Measurements from ENCODE around the gene SYNGR1. TPM values are rescaled to one million over a fixed set of nuclear protein-coding genes. Genes with fewer than 3 reads are reported as not detected.
A peak's percentile ranks its signal among the peaks of the same experiment; 100 is the strongest.

SYNGR1 gene
- polyA plus RNA-seq, 2 donors, result 32.5 to 39.8 TPM

- H3K36me3 ChIP-seq (ENCODE audit: control insufficient read depth in 2 of 2, insufficient read depth in 2 of 2, low read length in 1 of 2), result no peaks in the 10 kb centered on the region
- no peak overlapping the region for H3K27ac ChIP-seq (ENCODE audit: low read depth in 2 of 2, low read length in 1 of 2)
- no peaks in the 10 kb centered on the region for H3K27me3 ChIP-seq (ENCODE audit: control insufficient read depth in 1 of 2, insufficient read depth in 2 of 2, low read length in 2 of 2)
- peaks cover 0 to 9% of the 10 kb centered on the region in 2 donors for H3K4me1 ChIP-seq (ENCODE audit: control insufficient read depth in 2 of 2, insufficient read depth in 2 of 2, low read length in 1 of 2)
- no peak overlapping the region for H3K4me3 ChIP-seq (ENCODE audit: low read depth in 1 of 2, low read length in 2 of 2)
- WGBS, 2 donors, result 79 to 81% methylated on average over 9 of the region's 9 CpGs
- no peaks in the 10 kb centered on the region for H3K9me3 ChIP-seq (ENCODE audit: control insufficient read depth in 2 of 2, insufficient read depth in 1 of 2, low read depth in 1 of 2, low read length in 1 of 2)
These were observed 42.7 kb downstream of the SYNGR1 start for GRCh38 chr22:39392341-39392948.

DNA sequence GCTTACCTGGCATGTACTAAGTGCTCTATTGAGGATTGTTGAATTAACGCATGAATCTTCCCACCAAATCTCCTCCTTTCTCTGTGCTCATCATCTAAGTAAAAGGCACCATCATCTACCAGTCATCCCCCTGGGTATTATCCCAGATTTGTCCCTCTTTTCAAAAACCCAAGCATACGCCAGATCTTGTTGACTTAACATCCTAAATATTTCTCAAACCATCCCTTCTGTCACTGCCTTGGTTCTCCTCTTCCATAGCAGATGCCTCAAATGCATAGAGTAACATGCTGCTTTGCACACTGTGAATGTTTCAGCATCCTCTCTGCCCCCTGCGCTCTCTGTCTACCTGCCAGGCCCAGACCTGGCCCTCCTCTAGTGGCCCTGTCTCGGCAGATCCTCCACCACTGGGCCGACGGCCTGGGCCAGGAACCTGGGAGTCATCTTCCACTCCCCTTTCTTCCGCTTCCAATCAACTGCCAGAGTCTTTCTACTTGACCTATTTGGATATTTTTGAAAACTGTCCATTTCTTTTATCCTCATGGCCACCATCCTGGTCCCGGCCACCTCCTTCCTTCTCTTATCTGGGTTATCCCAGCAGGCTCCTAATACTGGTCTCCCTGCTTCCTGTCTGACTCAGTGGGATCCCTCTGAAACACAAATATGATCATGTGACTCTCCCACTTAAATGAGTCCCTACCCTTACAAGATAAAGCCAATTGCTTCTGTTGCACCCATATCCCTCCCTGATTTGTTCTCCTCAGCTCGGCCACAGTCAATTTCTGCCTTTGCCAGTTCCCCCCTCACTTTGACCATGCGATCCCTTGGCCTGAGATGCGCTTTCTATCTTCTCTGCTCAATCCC is 46.4 kb downstream of the SYNGR1 start:
- Histone ChIP-seq H3K4me3 (ENCODE audit: low read depth in 1 of 2, low read length in 2 of 2) (no peak overlapping the region), H3K27ac (ENCODE audit: low read depth in 2 of 2, low read length in 1 of 2) (no peak overlapping the region), H3K4me1 (ENCODE audit: control insufficient read depth in 2 of 2, insufficient read depth in 2 of 2, low read length in 1 of 2) (peaks cover 4 to 5% of the 10 kb centered on the region in 2 donors), H3K36me3 (ENCODE audit: control insufficient read depth in 2 of 2, insufficient read depth in 2 of 2, low read length in 1 of 2) (no peaks in the 10 kb centered on the region), H3K27me3 (ENCODE audit: control insufficient read depth in 1 of 2, insufficient read depth in 2 of 2, low read length in 2 of 2) (no peaks in the 10 kb centered on the region), H3K9me3 (ENCODE audit: control insufficient read depth in 2 of 2, insufficient read depth in 1 of 2, low read depth in 1 of 2, low read length in 1 of 2) (no peaks in the 10 kb centered on the region)
- WGBS, 2 donors, result 86 to 88% methylated on average over 11 of the region's 11 CpGs

DNA sequence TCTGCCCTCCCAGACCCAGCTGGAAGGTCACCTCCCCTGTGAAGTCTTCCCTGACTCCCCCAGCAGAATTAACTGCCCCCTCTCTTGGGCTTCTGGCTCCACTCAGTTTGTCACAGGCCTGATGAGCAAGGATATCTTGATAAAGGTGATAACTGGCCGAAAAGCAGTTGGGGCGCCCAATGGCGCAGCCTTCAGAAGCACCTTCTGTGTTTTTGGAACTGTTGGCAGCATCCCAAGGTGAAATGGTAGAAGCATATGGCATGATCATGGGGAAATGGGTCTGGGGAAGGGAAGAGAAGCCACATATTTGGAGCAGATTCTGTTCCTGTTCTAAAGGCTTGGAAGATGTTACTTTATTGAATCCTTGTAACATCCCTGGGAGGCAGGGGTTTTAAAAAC is 47.0 kb downstream of the SYNGR1 start:
- Histone ChIP-seq H3K27ac (ENCODE audit: low read depth in 2 of 2, low read length in 1 of 2) (no peak overlapping the region), H3K4me1 (ENCODE audit: control insufficient read depth in 2 of 2, insufficient read depth in 2 of 2, low read length in 1 of 2) (peaks cover 4 to 5% of the 10 kb centered on the region in 2 donors), H3K9me3 (ENCODE audit: control insufficient read depth in 2 of 2, insufficient read depth in 1 of 2, low read depth in 1 of 2, low read length in 1 of 2) (no peaks in the 10 kb centered on the region), H3K36me3 (ENCODE audit: control insufficient read depth in 2 of 2, insufficient read depth in 2 of 2, low read length in 1 of 2) (no peaks in the 10 kb centered on the region), H3K4me3 (ENCODE audit: low read depth in 1 of 2, low read length in 2 of 2) (no peak overlapping the region), H3K27me3 (ENCODE audit: control insufficient read depth in 1 of 2, insufficient read depth in 2 of 2, low read length in 2 of 2) (no peaks in the 10 kb centered on the region)
- 93 to 95% methylated on average over 3 of the region's 3 CpGs for WGBS, 2 donors

- WGBS, 2 donors, result 74 to 85% methylated on average over 4 of the region's 4 CpGs
- H3K27ac ChIP-seq (ENCODE audit: low read depth in 2 of 2, low read length in 1 of 2), result no peak overlapping the region
These were observed 51.5 kb downstream of the SYNGR1 start for GRCh38 chr22:39401301-39401631.

DNA sequence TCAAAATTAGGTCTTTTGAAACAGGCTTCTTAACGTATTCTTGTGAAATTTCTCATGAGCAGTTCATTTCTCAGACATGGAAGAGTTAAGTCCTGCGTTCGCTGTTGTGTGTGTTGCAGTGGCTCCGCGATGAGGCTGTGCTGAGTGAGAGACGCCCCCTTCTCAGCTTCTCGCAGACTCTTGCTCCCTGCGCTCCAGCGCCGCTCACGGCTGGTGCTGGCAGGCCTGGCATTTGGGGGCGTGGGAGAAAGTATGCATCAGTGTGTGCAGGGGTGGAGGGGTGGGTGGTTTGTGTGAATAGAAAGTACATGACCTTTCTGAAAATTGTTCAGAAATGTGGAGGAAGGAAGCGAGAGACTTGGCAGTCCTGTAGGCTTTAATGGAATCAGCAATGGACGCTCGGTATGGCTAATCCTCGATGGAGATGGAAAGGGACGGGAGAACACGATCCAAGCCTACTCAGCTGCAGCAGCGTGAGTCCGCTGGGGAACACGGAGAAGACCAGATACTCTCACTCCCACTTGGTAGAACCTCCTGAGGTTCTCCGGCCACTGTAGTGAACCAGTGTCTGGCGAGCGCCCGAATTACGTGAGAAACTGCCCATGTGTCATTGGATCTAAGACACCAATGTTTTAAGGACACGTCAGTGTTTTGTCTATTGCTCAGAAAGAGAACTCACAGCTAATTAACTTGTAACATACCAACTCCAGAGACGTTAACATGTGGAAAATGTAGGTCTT is 55.7 kb downstream of the SYNGR1 start:
- H3K36me3 ChIP-seq (ENCODE audit: control insufficient read depth in 2 of 2, insufficient read depth in 2 of 2, low read length in 1 of 2), result no peaks in the 10 kb centered on the region
- no peak overlapping the region for H3K4me3 ChIP-seq (ENCODE audit: low read depth in 1 of 2, low read length in 2 of 2)
- no peaks in the 10 kb centered on the region for H3K27me3 ChIP-seq (ENCODE audit: control insufficient read depth in 1 of 2, insufficient read depth in 2 of 2, low read length in 2 of 2)
- no peaks in the 10 kb centered on the region for H3K9me3 ChIP-seq (ENCODE audit: control insufficient read depth in 2 of 2, insufficient read depth in 1 of 2, low read depth in 1 of 2, low read length in 1 of 2)
- 69 to 70% methylated on average over 28 of the region's 28 CpGs for WGBS, 2 donors
- H3K27ac ChIP-seq (ENCODE audit: low read depth in 2 of 2, low read length in 1 of 2), result no peak overlapping the region
- peaks cover under 1% of the 10 kb centered on the region in 2 donors for H3K4me1 ChIP-seq (ENCODE audit: control insufficient read depth in 2 of 2, insufficient read depth in 2 of 2, low read length in 1 of 2)

More at GRCh38 chr22:39401301-39401631, 51.5 kb downstream of the SYNGR1 start:
- peaks cover 4 to 5% of the 10 kb centered on the region in 2 donors for H3K4me1 ChIP-seq (ENCODE audit: control insufficient read depth in 2 of 2, insufficient read depth in 2 of 2, low read length in 1 of 2)
- H3K27me3 ChIP-seq (ENCODE audit: control insufficient read depth in 1 of 2, insufficient read depth in 2 of 2, low read length in 2 of 2), result no peaks in the 10 kb centered on the region
- no peaks in the 10 kb centered on the region for H3K36me3 ChIP-seq (ENCODE audit: control insufficient read depth in 2 of 2, insufficient read depth in 2 of 2, low read length in 1 of 2)
- H3K9me3 ChIP-seq (ENCODE audit: control insufficient read depth in 2 of 2, insufficient read depth in 1 of 2, low read depth in 1 of 2, low read length in 1 of 2), result no peaks in the 10 kb centered on the region
- H3K4me3 ChIP-seq (ENCODE audit: low read depth in 1 of 2, low read length in 2 of 2), result no peak overlapping the region

DNA sequence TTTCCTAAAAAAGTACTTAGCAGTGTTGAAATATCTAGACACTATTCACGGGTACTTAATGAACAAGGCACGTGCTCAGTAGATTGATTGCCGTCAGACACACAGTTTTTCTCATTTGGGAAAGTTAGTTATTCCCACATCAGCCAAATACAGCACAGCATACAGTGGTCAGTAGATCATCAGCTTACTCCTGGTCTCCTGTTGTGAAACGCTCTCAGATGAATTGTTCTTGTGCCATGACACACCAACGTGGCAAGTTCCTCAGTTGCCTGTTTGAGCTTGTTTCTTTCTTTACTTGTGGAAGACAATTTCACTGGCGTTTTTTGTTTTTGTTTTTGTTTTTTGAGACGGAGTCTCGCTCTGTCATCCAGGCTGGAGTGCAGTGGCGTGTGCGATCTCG is 58.4 kb downstream of the SYNGR1 start:
- Histone ChIP-seq H3K4me1 (ENCODE audit: control insufficient read depth in 2 of 2, insufficient read depth in 2 of 2, low read length in 1 of 2) (no peaks in the 10 kb centered on the region), H3K4me3 (ENCODE audit: low read depth in 1 of 2, low read length in 2 of 2) (no peak overlapping the region), H3K9me3 (ENCODE audit: control insufficient read depth in 2 of 2, insufficient read depth in 1 of 2, low read depth in 1 of 2, low read length in 1 of 2) (no peaks in the 10 kb centered on the region), H3K27ac (ENCODE audit: low read depth in 2 of 2, low read length in 1 of 2) (peak overlapping the region in 1 of 2 donors; percentile 42), H3K27me3 (ENCODE audit: control insufficient read depth in 1 of 2, insufficient read depth in 2 of 2, low read length in 2 of 2) (no peaks in the 10 kb centered on the region), H3K36me3 (ENCODE audit: control insufficient read depth in 2 of 2, insufficient read depth in 2 of 2, low read length in 1 of 2) (no peaks in the 10 kb centered on the region)
- WGBS, 2 donors, result 68 to 75% methylated on average over 11 of the region's 11 CpGs

DNA sequence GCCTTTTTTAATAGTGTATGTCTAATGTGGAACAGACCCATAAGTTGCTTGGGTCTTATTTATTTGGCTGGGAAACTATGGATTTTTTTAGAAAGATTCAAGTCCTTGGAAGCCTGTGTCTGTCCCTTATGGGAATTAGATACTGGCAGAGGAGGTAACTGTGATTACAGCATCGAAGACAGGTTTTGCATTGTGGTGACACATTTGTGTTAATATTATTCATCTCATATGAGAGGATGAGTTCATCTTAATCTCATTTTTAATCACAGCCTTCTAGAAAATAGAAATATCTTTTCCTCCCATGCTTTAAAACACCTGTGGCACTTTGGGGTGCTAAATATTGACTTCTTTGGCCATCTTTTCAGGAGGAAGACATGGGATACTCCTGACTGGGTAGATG is 59.0 kb downstream of the SYNGR1 start:
- no peaks in the 10 kb centered on the region for H3K4me1 ChIP-seq (ENCODE audit: control insufficient read depth in 2 of 2, insufficient read depth in 2 of 2, low read length in 1 of 2)
- no peak overlapping the region for H3K4me3 ChIP-seq (ENCODE audit: low read depth in 1 of 2, low read length in 2 of 2)
- no peak overlapping the region for H3K27ac ChIP-seq (ENCODE audit: low read depth in 2 of 2, low read length in 1 of 2)
- WGBS, 2 donors, result 58 to 65% methylated on average over 1 of the region's 1 CpG
- H3K27me3 ChIP-seq (ENCODE audit: control insufficient read depth in 1 of 2, insufficient read depth in 2 of 2, low read length in 2 of 2), result no peaks in the 10 kb centered on the region
- H3K36me3 ChIP-seq (ENCODE audit: control insufficient read depth in 2 of 2, insufficient read depth in 2 of 2, low read length in 1 of 2), result no peaks in the 10 kb centered on the region
- no peaks in the 10 kb centered on the region for H3K9me3 ChIP-seq (ENCODE audit: control insufficient read depth in 2 of 2, insufficient read depth in 1 of 2, low read depth in 1 of 2, low read length in 1 of 2)

DNA sequence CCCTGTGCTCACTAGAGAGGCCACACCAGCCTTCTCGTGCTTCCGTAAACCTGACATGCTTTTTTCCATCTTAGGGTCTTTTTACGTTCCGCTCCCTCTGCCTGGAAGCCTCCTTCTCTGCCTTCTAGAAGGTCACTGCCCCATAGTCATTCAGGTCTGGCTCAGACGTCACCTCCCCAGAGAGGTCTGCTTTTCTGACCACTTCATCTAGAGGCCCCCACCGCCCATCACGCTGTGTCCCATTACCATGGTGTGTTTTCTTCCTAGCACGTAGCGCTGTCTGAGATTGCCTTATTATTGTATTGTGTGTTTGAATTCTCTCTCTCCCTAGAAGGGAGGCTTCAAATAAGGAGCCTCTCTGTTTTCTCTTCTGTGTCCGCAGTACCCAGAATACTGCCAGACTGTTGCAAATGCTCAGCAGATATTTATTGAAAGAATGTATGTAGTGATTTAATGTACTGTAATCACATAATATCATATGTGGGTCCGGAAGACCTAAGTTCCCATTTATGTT is 59.8 kb downstream of the SYNGR1 start:
- 94 to 96% methylated on average over 11 of the region's 11 CpGs for WGBS, 2 donors
- H3K27me3 ChIP-seq (ENCODE audit: control insufficient read depth in 1 of 2, insufficient read depth in 2 of 2, low read length in 2 of 2), result no peaks in the 10 kb centered on the region
- no peaks in the 10 kb centered on the region for H3K4me1 ChIP-seq (ENCODE audit: control insufficient read depth in 2 of 2, insufficient read depth in 2 of 2, low read length in 1 of 2)
- H3K27ac ChIP-seq (ENCODE audit: low read depth in 2 of 2, low read length in 1 of 2), result no peak overlapping the region
- H3K36me3 ChIP-seq (ENCODE audit: control insufficient read depth in 2 of 2, insufficient read depth in 2 of 2, low read length in 1 of 2), result no peaks in the 10 kb centered on the region
- no peaks in the 10 kb centered on the region for H3K9me3 ChIP-seq (ENCODE audit: control insufficient read depth in 2 of 2, insufficient read depth in 1 of 2, low read depth in 1 of 2, low read length in 1 of 2)
- H3K4me3 ChIP-seq (ENCODE audit: low read depth in 1 of 2, low read length in 2 of 2), result no peak overlapping the region

- Histone ChIP-seq H3K4me1 (ENCODE audit: control insufficient read depth in 2 of 2, insufficient read depth in 2 of 2, low read length in 1 of 2) (no peaks in the 10 kb centered on the region), H3K36me3 (ENCODE audit: control insufficient read depth in 2 of 2, insufficient read depth in 2 of 2, low read length in 1 of 2) (peaks cover 0 to 4% of the 10 kb centered on the region in 2 donors), H3K4me3 (ENCODE audit: low read depth in 1 of 2, low read length in 2 of 2) (no peak overlapping the region), H3K27me3 (ENCODE audit: control insufficient read depth in 1 of 2, insufficient read depth in 2 of 2, low read length in 2 of 2) (no peaks in the 10 kb centered on the region), H3K9me3 (ENCODE audit: control insufficient read depth in 2 of 2, insufficient read depth in 1 of 2, low read depth in 1 of 2, low read length in 1 of 2) (no peaks in the 10 kb centered on the region), H3K27ac (ENCODE audit: low read depth in 2 of 2, low read length in 1 of 2) (no peak overlapping the region)
- WGBS, 2 donors, result 88% methylated on average over 4 of the region's 4 CpGs
These were observed 60.5 kb downstream of the SYNGR1 start for GRCh38 chr22:39410264-39410663.

Measured in esophagus (tissue), 2 donors.